ENCODE results near the gene SNRNP35. TPM values are rescaled to one million over a fixed set of nuclear protein-coding genes. Genes with fewer than 3 reads are reported as not detected.

Gene SNRNP35
- total RNA-seq, 2 donors from 2014 or later, result 16.6 to 22.6 TPM

DNA sequence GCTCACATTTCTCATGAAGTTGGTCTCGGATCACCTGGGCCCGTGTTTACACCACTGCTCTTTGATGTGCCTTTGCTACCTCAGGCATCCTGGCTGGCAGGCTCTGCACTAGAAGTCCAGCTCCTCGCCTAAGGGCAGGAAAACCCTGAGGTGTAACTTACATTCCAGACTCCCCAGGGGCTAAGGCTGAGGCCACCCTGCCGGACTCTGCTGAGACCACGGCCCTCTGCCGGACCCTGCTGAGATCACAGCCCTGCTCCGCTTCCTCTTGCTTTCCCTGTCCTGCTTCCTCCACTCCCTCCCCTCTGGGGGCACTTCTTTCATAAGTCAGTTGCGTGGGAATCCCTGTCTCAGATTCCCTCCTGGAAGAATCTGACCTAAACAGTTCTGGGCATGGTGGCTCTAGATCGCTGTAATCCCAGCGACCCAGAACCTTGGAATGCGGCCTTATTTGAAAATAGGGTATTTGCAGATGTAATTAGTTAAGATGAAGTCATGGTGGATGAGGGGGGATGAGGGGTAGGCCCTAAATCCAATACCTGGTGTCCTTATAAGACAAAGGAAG, 58.4 kb downstream of the SNRNP35 start:
- H3K4me3 ChIP-seq, result no peak overlapping the region
- 77% methylated on average over 11 of the region's 11 CpGs for WGBS
- no peaks in the 10 kb centered on the region for H3K4me1 ChIP-seq (replicated peaks)
- no peak for DNase-seq (ENCODE audit: low spot score)
- H3K27ac ChIP-seq, result no peak overlapping the region
- no peaks in the 10 kb centered on the region for H3K9me3 ChIP-seq
- TF ChIP-seq POLR2AphosphoS5 (IDR thresholded peaks at IDR 0.05), result no peak
- TF ChIP-seq, protein P1, sequence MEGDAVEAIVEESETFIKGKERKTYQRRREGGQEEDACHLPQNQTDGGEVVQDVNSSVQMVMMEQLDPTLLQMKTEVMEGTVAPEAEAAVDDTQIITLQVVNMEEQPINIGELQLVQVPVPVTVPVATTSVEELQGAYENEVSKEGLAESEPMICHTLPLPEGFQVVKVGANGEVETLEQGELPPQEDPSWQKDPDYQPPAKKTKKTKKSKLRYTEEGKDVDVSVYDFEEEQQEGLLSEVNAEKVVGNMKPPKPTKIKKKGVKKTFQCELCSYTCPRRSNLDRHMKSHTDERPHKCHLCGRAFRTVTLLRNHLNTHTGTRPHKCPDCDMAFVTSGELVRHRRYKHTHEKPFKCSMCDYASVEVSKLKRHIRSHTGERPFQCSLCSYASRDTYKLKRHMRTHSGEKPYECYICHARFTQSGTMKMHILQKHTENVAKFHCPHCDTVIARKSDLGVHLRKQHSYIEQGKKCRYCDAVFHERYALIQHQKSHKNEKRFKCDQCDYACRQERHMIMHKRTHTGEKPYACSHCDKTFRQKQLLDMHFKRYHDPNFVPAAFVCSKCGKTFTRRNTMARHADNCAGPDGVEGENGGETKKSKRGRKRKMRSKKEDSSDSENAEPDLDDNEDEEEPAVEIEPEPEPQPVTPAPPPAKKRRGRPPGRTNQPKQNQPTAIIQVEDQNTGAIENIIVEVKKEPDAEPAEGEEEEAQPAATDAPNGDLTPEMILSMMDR (IDR thresholded peaks at IDR 0.05), result no peak
- no peak for TF ChIP-seq POLR2A (IDR thresholded peaks at IDR 0.05)
- no peaks in the 10 kb centered on the region for H3K36me3 ChIP-seq
- intact Hi-C loops (cut with DNase I), result loop anchor here (5.0 kb wide), 1 partner anchor 66 kb away; the partner anchor contains the start of gene TMED2
- no peaks in the 10 kb centered on the region for H3K27me3 ChIP-seq (replicated peaks; ENCODE audit: insufficient read depth)

Small RNAs within 50 kb of the gene (small RNA-seq; reads per million reads assigned to genes)
- gene AC145423.2, result 0 reads per million in 2 donors

Other genes with a start within 250 kb of the SNRNP35 start
- gene MPHOSPH9, start 225.0 kb upstream of the SNRNP35 start, total RNA-seq, result 10 to 100 TPM; 24.3 to 25.0 TPM
- gene MTRFR, start 224.7 kb upstream of the SNRNP35 start, total RNA-seq, result 10 to 100 TPM; 18.3 to 26.7 TPM
- gene CDK2AP1, start 186.3 kb upstream of the SNRNP35 start, total RNA-seq, result 100 to 1,000 TPM; 127 to 129 TPM
- gene SBNO1, start 93.3 kb upstream of the SNRNP35 start, total RNA-seq, result 10 to 100 TPM; 22.6 to 53.3 TPM
- gene KMT5A, start 74.0 kb upstream of the SNRNP35 start, total RNA-seq, result 10 to 100 TPM; 47.3 to 61.9 TPM
- gene RILPL2, start 21.5 kb upstream of the SNRNP35 start, total RNA-seq, result 1 to 10 TPM; 8.3 to 8.6 TPM
- 10 to 100 TPM in 1 of 2 donors, 1 to 10 TPM in 1; 8.6 to 25.7 TPM for gene RILPL1, start 75.6 kb downstream of the SNRNP35 start, total RNA-seq
- gene TMED2, start 126.4 kb downstream of the SNRNP35 start, total RNA-seq, result 100 to 1,000 TPM; 114 to 188 TPM
- 10 to 100 TPM; 13.7 to 24.4 TPM for gene DDX55, start 144.0 kb downstream of the SNRNP35 start, total RNA-seq
- gene EIF2B1, start 175.5 kb downstream of the SNRNP35 start, total RNA-seq, result 100 to 1,000 TPM in 1 of 2 donors, 10 to 100 TPM in 1; 98.7 to 122 TPM
- 10 to 100 TPM; 28.0 to 50.1 TPM for gene GTF2H3, start 175.7 kb downstream of the SNRNP35 start, total RNA-seq
- 10 to 100 TPM; 15.2 to 20.7 TPM for gene TCTN2, start 213.0 kb downstream of the SNRNP35 start, total RNA-seq